ENCODE data around the gene SMAD6.

The SMAD6 gene

DNA sequence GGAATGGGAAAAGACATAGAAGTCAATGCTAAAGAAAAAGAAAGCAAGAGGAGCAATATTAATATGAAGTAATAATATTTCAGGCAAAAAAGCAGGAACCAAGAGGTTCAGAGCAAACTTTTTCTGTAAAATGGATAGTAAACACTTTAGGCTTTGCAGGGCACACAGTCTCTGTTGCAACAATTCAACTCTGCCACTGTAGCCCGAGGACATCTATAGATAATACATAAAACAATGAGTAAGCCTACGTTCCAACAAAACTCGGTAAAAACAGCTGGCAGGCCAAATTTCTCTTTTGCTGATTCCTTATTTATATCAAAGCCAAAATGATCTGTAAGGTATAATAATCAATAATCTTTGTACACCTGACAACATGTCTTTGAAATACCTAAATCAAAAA lies 56.8 kb downstream of the SMAD6 start:
- no peak for DNase-seq (ENCODE audit: low read depth, low spot score)

DNA sequence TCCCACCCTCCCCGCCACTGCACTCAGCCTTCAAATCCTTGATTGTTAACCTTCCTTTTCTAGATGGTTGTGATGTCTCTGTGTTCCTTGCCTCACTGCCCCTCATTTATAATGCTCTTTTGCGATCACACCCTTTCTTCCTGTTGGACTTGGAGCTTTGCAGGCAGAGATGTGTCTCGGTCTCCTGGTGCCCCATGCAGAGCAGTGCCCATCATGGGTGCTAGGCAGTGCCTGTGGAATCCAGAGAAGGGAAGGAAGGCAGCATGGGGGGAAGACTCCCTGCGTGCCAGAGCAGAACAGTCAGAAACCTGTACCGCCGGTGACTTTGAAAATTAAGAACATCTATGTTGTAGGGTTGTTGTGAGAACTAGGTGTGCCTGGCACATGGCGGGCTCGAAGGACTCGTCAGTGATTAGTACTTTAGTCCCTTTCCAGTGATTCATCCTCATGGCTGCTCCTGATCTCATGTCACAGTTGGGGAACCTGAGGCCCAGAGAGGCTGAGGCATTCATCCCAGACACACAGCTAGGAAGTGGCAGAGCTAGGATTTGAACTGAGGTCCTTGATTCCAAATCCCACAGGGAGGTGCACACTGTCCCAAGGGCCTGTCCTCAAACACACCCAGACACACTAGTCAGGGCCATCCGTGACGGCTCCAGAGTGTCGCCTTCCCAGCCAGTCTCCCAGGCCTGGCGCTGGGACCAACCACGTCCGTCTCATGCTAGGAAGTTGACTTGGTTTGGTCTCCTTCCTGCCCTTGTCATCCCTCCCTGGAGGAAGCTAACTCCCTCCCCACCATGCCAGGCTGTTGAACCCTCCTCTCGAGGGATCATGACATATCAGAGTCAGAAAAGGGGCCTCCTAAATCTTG lies 58.3 kb downstream of the SMAD6 start:
- no peak for DNase-seq (ENCODE audit: low read depth, low spot score)

DNA sequence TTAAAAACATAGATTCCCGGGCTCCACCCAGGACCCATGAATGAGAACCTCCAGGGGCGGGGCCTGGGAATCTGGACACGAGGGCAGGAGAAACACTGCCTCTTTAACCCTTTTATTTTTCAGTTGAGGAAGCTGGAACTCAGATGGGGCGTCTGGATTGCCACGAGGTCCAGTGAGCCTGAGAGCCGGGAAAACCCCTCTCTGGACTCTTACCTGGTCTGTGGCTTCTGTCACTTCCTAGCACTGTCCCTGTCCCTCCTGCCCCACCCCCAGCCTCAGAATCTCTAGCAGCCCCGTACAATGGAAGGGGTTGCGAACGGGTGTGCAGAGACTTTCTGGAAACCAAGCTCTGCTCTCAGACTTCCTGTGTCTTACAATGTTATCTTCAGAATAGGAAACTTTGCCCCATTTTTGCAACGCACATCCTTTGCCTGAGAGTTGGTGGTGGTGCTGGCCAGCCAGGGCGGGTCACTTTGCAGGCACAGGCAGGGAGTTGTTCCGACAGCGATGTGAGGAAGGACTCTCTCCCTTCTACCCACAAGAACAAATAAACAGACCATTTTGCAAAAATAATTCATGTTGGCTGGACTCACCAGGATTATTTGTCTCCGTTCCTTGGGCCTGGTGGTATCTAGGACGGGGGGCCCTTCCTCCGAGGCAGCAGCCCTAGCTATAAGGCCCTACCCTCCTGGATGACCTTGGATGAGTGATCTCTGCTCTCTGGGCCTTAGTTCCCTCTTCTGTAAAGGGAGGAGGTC lies 59.1 kb downstream of the SMAD6 start:
- no peak for DNase-seq (ENCODE audit: low read depth, low spot score)

DNA sequence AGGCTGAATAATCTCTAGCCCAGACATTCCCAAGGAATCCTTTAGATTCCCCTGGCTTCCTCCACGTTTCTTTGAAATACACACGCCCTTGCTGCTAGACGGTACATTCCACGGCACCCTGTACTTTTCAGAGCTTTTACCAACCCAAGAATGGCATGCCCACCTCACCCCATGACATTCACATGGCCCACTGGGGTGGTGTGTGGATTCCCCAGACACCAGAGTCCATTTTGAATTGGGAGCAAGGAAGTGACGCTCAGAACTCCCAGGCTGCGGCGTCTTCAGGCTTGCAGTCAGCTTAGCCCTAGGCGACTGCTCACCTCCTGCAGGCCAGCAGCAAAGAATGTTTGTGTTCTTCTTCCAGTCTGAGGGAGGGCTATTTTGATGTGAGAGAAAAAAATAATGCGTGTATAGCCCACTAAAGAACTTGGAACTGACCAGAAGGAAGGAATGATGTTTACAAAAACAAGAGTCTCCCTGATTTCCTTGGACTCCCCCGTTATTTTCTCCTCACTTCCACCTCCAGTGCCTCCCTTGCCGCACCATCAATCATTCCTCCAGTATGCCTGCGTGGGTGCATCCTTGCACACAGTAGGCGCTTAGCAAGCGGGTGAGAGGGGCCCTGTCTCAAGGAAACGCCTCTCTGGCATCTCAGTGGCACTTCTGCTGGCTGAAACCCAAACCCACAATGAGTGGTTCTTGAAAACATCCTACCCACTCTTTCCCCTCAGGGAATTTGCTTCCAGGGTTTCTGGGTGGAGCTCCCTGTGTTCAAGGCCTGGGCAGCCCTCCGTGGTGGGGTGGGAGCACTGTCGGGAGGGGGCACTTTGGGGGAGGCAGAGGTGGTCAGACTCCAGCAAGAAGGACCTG lies 59.9 kb downstream of the SMAD6 start:
- DNase-seq (ENCODE audit: low read depth, low spot score), result no peak

DNA sequence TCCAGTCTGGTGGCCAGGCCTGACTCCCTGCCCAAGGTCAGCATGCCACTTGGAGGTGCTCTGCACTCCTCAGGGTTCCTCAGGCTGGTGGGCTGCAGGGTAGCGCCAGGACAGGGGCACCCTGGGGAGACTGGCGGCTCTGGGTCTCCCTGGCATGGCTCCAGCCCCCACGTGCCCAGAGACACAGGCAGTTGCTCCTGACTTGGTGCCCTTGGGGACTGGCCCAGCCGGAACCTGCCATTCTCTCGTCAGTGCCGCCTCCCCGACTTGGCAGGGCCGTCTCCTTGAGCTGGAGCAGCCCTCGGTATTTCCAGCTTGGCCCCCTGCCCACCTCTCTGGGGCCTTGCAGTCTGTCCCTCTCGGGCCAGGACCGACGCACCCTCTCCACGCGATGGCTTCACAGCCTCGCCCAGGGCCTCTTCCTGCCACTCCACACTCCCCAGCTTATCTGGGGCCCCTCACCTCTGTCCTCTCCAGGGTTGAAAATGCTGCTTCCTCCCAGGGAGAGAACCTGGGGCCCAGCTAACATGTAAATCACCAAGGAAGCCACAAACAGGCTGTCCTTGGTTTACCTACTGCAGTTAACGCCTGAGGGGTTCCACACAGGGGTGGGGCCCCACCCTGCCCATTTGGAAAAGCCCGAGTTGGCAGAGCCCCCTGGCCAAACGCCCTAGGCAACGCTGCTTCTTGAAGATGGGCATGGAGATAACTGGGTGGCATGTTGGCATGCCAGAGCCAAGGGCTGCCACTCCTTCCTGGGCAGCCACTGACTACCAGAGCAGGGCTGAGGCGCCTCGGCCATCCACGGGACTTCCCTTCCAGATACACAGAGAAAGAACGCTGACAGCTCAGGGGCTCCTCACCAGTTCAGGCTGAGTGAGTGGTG lies 61.4 kb downstream of the SMAD6 start:
- no peak for DNase-seq (ENCODE audit: low read depth, low spot score)

DNA sequence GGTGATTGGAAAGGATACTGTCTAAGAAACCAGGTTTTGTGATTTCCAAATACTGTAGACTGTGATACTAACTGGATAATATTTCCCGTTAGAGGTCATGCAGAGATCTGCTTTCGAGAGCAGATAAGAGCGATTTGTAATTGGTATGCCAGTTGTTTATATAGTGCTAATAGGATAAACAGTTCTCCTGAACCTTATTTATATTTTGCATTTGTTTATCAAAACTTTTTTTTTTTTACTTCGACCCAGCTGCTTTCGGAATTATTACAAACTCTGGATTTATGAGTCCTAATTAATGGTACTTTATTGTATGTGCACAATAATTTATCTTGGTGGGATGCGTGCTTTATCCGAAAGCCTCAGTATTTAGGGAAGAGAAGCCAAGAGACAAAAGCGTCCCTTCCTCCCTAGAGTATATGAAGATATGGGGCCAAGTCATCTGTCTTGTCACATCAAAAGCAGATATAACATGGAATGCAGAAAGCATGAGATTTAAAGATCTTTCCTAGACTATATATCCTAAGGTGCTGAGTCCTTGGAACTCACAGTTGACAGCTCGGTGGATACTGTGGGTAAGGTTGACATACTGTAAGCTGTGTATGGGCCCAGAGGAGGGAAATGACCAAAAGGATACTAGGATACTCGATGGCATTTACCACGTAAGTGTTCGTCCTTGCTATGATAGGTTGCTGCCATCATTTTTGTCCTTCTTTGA lies 62.2 kb downstream of the SMAD6 start:
- no peak for DNase-seq (ENCODE audit: low read depth, low spot score)

DNA sequence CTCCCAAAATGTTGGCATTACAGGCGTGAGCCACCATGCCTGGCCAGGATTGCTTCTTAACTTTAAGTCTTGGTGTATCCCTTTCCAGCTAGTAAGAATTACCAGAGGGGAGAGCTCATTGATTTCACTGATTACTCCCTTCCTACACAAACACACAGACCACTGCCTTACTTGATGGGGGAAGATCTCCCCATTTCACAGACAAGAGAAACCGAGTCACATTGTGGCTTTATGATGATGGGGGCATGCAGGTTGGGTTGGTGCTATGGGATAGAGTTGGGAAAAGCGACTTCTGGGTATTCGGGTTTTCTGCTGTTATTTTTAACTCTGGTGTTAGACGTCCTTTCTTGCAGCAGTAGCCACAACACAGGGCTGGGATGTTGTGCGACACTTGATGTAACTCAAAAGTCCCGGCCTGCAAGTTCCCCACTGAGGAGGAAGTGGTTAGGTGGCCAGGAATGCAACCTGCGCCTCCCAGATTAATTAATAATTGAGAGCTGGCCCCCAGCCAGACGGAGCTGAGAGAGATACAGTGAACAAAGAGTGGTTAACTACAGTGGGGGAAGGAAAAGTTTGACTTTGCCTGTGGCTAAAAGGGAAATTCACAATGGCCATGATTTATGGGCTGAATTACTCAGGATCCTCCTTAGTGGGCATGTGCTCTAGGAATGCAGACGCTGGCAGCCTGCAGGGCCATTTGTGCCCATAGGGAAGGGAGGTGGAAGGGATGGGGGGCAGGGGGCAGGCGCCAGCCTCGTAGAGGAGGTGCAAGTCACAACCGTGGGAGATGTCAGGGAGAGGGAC lies 63.6 kb downstream of the SMAD6 start:
- no peak for DNase-seq (ENCODE audit: low read depth, low spot score)

DNA sequence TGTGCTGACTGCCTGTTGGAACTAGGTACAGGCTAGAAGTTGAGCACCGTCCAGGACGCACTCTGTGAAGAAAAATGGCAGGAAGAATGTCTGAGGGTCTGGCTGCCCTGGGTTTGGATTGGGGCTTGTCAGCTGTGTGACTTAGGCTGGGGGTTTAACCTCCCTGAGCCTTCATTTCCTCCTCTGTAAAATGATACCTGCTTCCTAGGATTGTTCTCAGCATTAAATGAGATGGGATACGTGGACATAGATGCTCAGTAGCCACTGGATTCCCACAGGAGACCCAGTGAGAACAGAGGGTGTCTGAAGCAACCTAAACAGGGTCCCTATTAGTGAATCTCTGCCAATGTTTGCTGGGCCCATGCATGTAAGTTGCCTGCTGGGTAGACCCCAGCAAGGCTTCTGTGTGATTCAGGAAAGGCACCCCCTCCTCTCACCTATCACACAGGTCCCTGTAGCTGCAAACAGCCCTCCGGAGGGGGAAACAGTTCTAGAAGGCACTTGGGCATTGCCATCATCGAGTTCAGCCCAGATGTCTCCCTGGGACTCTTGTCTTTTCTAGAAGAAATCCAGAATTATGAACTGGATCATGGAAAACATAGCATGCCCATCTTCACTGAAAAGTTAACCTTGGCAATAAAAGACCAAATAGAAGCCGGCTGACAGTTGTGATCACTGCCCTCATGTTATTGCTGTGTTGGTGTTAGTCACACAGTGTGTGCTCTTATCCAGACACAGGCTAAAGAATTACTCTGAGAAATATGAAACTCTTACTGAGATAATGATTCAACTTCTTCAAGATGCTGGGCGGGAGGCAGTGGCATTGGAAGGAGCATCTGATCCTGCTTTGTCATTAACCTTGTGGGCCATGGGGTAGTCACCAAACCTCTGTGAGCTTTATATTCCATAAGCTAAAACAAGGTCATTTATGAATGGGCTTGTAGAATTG lies 64.5 kb downstream of the SMAD6 start:
- DNase-seq (ENCODE audit: low read depth, low spot score), result no peak

DNA sequence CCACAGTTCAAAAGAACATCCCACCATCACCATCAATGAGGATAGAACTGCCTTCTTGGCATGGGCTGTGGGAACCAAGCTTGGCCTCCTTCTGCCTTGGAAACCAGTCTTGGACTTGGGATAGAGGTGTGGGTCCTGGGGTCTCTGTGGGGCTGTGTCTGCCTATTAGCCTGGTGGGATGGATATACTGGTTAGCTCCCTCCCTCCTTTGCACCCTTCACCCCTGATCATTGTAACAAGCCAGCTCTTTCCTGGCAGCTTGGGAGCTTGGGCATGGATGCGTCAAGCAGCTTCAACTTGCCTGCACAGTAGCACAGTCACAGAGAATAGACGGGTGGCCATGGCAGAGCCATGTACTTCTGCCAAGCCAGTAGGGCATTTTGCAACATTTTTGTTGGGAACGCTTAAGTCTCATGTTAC lies 65.2 kb downstream of the SMAD6 start:
- DNase-seq (ENCODE audit: low read depth, low spot score), result no peak

DNA sequence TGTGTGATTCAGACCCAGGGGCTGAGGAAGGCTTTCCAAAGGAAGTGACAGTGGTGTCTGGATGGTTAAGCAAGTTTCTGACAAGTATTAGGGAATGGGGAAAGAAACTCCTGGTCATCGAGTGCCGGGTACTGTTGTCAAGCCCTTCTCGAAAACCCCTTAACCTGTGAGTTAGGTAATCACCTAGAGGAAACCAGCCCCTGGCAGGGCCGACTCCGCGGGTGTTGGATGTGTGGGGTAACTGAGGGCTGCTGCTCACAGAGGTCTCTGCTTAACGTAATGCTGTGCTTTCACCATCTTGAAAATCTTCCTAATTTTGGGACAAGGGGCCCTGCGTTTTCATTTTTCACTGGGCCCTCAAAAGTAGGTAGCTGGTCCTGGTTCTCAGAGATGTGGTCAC lies 67.0 kb downstream of the SMAD6 start:
- no peak for DNase-seq (ENCODE audit: low read depth, low spot score)

DNA sequence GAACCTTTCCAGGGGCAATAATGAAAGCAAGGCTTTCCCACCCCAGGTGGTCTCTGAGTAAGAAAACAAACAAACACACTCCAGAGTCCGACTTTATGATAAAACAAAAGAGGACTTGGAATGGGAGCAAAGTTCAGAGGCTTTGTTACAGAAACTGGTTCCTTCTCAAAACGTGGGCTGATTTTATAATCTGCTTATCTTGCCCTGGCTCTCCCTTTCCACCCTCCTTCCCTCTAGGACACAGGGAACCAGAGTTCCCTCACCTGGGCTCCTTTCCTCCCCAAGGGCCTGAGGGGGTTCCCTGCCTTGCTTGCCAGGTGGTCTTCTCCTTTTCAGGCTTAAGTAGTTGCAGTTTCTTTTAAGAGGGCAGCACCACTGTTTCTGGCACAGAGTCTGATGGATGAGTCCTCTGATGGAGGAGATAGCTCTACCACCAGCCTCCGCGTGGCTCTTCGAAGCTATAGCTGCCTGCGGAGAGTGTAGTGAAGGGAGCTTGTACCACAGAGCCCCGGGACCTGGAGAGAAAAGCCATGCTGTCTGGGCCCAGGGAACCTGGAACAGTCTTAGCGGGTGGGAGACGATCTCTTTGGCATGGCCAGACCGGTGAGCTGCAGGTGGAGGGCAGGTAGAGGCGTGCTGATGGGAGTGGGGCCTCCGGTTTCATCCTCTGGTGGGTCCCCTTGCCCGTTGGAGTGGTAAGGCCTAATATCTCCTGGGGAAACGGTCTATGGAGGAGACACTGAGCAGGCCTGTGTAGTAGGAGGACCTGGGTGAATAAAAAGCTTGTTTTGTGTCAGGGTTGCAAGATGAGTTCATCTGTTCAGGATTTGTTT lies 68.7 kb downstream of the SMAD6 start:
- DNase-seq (ENCODE audit: low read depth, low spot score), result no peak

DNA sequence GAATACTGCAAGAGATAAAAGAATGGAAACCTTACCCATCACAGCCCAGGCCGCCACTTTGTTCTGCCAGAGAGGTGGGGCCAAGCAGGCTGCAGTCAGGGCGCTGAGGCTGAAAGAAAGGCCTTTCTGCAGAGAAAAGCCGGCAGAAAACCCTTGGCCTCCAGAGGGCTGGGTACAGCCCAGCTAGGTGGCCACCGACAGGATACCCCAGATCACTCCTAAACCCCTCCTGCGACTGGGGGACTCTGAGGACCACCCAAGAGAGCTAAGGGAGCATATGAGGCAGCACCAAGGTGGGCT lies 69.3 kb downstream of the SMAD6 start:
- DNase-seq (ENCODE audit: low read depth, low spot score), result no peak

DNA sequence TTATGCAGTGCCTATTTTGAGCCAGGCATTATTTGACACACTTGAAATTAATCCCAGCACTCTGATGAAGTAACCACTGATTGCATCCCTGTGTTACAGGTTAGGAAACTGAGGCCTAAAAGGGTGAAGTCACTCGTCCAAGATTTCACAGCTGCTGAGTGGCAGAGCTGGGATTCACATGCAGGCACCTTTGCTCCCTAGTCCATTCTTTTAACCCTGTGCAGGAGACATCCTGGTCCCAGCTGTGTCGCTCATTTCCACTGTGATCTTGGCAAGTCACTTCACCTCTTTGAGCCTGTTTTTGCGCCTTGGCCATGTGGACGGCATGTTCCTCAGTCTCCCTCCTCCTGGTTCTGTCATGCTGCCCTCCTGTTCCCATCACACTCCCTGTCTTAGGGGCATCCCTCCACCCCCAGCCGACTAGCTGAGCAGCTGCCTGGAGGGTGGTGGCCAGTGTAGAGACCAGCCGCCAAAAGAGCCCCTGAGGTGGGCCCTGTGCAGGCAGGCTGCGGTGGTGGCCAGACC lies 70.6 kb downstream of the SMAD6 start:
- DNase-seq (ENCODE audit: low read depth, low spot score), result no peak

DNA sequence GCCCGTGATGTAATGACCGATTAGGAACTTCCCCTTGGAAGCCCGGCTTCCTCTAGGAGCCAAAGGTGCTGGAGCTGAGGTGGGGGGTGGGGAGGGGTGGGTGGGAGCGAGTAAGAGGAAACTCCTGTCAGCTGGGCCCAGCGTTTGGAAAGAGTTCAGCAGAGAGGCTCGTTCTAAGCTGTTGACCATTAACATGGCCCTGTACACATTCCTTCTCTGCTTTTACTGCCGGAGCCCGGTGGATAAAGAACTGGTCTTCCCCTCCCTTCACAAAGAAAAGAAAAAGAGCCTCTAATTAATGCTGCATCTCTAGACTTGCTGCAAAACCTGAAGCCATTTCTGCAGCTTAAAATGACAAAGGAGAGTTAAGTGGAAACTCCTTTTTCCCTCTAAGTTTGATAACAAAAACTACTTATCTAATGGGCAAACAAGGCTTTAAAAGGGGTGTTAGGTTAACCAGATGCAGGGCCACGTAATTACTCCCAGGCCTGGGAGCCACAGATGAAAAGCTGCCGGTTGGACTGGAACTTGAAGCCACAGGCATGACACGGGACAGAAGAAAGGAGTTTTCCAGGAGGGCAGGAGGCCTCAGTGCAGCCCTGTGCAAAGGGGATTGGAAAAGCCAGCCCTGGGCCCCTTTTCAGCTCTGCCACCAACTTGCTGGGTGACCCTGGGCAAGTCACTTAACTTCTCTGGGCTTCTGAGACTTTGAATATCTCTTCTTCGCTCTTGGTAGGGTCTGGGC lies 71.3 kb downstream of the SMAD6 start:
- no peak for DNase-seq (ENCODE audit: low read depth, low spot score)

DNA sequence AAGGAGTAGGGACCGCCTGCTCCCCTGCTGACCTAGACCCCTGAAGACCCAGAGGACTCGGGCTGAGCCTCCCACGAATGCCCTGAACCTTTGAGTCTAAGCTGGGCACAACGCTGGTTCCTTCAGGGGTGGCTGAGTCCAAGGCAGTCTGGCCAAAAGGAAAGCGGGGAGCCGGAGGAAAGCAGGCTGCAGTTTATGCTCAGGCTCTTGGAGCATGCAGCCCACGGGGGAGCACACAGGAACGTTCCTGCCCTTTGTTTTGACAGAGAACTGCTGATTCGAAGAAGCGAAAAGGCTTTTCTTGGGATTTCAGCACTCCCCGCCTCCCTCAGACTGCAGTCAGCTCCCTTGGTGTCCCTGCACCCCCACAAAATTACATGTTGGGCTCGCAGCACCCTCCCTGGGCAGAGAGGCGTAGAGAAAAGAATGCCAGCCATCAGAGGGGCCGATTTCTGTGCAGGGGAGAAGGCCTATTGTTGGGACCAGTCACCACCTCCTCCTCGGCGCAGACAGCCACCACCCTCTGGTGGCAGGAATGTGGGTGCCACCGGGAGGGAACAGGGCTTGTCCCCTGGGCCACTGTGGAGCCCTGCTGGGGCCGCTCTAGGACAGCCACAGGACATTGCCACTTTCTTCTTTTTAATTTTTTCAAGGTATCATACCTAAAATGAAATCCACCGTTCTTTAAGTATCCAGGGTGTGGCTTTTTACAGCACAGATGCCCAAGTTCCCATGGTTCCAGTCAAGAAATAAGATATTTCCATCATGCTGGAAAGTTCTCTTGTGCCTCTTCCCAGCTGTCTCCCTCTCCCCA lies 72.2 kb downstream of the SMAD6 start:
- no peak for DNase-seq (ENCODE audit: low read depth, low spot score)
